Mesothelial cell of epicardium (in vitro differentiated cells): Measurements from ENCODE around the gene MC5R. TPM values are rescaled to one million over a fixed set of nuclear protein-coding genes. Genes with fewer than 3 reads are reported as not detected.

Experiments
- DNase-seq, 2 experiments: peaks; one replicate each; pipeline ENCODE4 v3.0.0; 2021; ENCODE audit warnings: low spot score in 2 of 2; ENCODE audit not compliant: unreplicated experiment in 2 of 2
- H3K27ac Mint-ChIP-seq: 2 replicates; pipeline ENCODE4 v1.8.0; 2021; ENCODE audit warnings: mixed read lengths
- H3K27me3 Mint-ChIP-seq: 2 replicates; pipeline ENCODE4 v1.8.0; 2021; ENCODE audit warnings: low read depth, mixed read lengths
- H3K36me3 Mint-ChIP-seq: 2 replicates; pipeline ENCODE4 v1.8.0; 2021; ENCODE audit warnings: mixed read lengths
- H3K4me1 Mint-ChIP-seq: 2 replicates; pipeline ENCODE4 v1.8.0; 2021; ENCODE audit warnings: mixed read lengths
- H3K4me3 Mint-ChIP-seq: 2 replicates; pipeline ENCODE4 v1.8.0; 2021; ENCODE audit warnings: mild to moderate bottlenecking, moderate library complexity, mixed read lengths
- H3K9me3 Mint-ChIP-seq: 2 replicates; pipeline ENCODE4 v1.8.0; 2021; ENCODE audit warnings: mixed read lengths
- total RNA-seq: library from RNA; stranded (reverse); gene quantifications from 3 replicates; pipeline ENCODE4 v1.2.1, GENCODE V29; 2021
- TF ChIP-seq, protein P1 (sequence below): fragments of 200-600 bp; sonication (generic); IDR thresholded peaks from one replicate; pipeline ENCODE4 v1.5.0; 2021; ENCODE audit warnings: antibody characterized with exemption; ENCODE audit not compliant: unreplicated experiment

MC5R gene
- not detected in 3 replicates for total RNA-seq

DNA sequence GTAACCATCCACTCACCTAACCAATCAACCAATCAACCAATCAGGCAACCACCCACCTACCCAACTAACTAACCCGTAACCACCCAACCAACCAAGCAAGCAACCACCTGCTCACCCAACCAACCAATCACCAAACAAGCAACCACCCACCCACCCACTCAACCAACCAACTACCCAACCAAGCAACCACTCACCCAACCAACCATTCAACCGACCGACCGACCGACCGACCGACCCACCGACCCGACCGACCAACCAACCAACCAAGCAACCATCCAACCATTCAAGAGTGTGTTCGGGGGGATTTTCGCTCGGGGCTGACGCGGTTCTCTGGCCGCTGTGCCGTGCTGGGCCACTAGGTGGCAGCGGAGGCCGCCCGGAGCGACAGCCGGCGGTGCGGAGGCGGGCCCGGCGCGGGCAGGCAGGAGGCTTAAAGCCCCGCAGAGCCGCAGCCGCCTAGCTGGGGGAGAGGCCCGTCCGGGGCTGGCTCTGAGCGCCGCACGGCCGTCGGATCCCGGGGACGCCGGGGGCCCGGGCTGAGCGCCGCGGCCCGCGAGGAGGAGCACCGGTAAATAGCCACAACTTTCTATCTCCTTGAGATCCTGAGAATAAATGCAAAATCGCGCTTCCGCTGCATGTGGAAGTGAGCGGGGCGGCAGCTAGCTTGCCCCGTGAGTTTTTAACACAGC is at the start of gene MC5R:
Gene MC5R, plus strand, starts transcription at position 443 of the 689 bp plus-strand sequence. CDS start 1,617 bp downstream, outside the sequence.
- peak within 1 kb of the TSS; percentile 42 for H3K4me3 Mint-ChIP-seq
- no peak within 1 kb of the TSS for H3K27ac Mint-ChIP-seq
- peaks cover 50% of the 10 kb centered on the region for H3K27me3 Mint-ChIP-seq
- TF ChIP-seq, protein P1, sequence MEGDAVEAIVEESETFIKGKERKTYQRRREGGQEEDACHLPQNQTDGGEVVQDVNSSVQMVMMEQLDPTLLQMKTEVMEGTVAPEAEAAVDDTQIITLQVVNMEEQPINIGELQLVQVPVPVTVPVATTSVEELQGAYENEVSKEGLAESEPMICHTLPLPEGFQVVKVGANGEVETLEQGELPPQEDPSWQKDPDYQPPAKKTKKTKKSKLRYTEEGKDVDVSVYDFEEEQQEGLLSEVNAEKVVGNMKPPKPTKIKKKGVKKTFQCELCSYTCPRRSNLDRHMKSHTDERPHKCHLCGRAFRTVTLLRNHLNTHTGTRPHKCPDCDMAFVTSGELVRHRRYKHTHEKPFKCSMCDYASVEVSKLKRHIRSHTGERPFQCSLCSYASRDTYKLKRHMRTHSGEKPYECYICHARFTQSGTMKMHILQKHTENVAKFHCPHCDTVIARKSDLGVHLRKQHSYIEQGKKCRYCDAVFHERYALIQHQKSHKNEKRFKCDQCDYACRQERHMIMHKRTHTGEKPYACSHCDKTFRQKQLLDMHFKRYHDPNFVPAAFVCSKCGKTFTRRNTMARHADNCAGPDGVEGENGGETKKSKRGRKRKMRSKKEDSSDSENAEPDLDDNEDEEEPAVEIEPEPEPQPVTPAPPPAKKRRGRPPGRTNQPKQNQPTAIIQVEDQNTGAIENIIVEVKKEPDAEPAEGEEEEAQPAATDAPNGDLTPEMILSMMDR: peak; percentile 86
- no peaks in the 10 kb centered on the region for H3K9me3 Mint-ChIP-seq
- no peaks in the 10 kb centered on the region for H3K36me3 Mint-ChIP-seq
- H3K4me1 Mint-ChIP-seq: no peaks in the 10 kb centered on the region
- DNase-seq: peak; percentile 45 to 88

DNA sequence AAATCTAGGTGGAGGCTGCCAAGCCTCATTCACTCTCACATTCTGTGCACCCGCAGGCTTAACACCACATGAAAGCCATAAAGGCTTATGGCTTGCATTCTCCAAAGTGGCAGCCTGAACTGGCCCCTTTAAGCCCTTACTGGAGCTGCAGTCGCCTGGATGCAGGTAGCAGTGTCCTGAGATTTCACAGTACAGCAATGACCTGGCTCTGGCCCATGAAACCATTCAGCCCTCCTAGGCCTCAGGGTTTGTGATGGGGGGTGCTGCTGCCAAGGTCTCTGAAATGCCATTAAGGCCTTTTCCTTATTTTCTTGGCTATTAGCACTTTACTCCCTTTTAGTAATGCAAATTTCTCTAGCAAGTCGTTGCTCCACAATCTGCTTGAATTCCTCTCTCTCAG is 48.9 kb upstream of the MC5R start:
- Mint-ChIP-seq H3K27ac (no peak overlapping the region), H3K27me3 (peaks cover 2% of the 10 kb centered on the region), H3K36me3 (no peaks in the 10 kb centered on the region), H3K4me1 (no peaks in the 10 kb centered on the region), H3K4me3 (no peak overlapping the region), H3K9me3 (peaks cover 14% of the 10 kb centered on the region)
- DNase-seq: no peak
- TF ChIP-seq, protein P1: no peak

DNA sequence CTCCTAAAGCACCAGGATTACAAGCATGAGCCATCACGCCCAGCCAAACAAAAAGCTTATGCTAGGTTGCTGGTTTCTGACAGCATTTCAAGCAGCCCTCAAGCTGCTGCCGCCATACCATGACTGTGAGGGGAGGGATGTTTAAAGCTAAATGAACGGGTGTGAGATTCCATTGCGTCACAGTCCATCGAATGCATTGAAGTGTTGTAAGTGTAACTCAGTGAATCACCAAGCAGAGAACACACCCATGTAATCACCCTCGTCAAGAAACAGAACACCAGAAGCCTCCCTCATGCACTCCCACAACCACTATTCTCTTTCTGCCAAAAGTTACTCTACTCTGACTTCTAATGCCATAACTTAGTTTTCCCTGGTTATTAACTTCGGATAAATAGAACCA is 32.8 kb upstream of the MC5R start:
- H3K9me3 Mint-ChIP-seq: peaks cover 3% of the 10 kb centered on the region
- no peak for DNase-seq
- peaks cover 3% of the 10 kb centered on the region for H3K4me1 Mint-ChIP-seq
- H3K36me3 Mint-ChIP-seq: no peaks in the 10 kb centered on the region
- TF ChIP-seq, protein P1: no peak
- H3K27me3 Mint-ChIP-seq: peaks cover 18% of the 10 kb centered on the region
- no peak overlapping the region for H3K27ac Mint-ChIP-seq
- H3K4me3 Mint-ChIP-seq: no peak overlapping the region

DNA sequence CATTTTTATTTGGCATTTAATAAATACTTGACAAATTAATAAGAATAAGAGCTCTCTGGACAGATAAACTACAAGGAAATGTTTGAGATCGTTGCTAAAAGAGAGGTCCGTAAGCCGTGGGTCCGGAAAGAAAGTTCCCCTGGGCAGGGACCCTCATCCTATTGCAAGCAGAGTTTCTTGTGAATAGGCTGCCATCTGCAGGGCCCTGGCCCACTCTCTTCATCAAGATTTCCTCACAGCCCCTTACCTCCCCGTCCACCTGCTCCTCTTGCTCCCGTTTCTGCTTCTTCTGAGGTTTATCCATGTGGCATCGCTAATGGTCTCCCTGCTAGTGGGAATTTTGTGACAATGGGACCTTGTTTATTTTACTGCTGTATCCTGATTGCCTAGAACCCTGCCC is 30.1 kb upstream of the MC5R start:
- TF ChIP-seq, protein P1: no peak
- Mint-ChIP-seq H3K27ac (no peak overlapping the region), H3K4me1 (peaks cover 18% of the 10 kb centered on the region), H3K27me3 (peaks cover 18% of the 10 kb centered on the region), H3K9me3 (no peaks in the 10 kb centered on the region), H3K4me3 (no peak overlapping the region), H3K36me3 (no peaks in the 10 kb centered on the region)
- DNase-seq: no peak

DNA sequence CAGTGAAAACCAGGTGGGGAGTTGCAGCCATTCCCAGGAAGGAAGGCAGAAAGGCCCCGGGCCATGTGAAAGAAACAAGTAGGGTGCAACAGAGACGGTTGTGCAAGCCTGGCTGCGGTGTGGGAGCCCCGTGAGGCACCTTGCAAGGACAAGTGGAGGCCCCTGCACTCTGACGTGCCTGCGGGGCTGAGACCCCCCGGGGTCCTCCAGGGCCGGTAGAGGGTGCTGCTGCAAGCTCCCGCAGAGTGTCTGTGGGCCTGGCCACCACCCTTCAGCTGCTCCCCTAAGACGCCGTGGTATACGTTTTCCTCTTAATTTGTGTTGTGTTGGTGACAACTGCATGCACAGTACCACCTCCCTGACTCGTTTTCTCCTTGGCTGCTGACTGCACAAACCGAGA is 27.4 kb upstream of the MC5R start:
- peaks cover 31% of the 10 kb centered on the region for H3K27me3 Mint-ChIP-seq
- no peak overlapping the region for H3K4me3 Mint-ChIP-seq
- TF ChIP-seq, protein P1: no peak
- DNase-seq: no peak
- H3K27ac Mint-ChIP-seq: peak overlapping the region; percentile 84
- peaks cover 22% of the 10 kb centered on the region for H3K4me1 Mint-ChIP-seq
- H3K36me3 Mint-ChIP-seq: no peaks in the 10 kb centered on the region
- H3K9me3 Mint-ChIP-seq: no peaks in the 10 kb centered on the region
